Measurements from ENCODE around the gene STK11.

STK11 gene

DNA sequence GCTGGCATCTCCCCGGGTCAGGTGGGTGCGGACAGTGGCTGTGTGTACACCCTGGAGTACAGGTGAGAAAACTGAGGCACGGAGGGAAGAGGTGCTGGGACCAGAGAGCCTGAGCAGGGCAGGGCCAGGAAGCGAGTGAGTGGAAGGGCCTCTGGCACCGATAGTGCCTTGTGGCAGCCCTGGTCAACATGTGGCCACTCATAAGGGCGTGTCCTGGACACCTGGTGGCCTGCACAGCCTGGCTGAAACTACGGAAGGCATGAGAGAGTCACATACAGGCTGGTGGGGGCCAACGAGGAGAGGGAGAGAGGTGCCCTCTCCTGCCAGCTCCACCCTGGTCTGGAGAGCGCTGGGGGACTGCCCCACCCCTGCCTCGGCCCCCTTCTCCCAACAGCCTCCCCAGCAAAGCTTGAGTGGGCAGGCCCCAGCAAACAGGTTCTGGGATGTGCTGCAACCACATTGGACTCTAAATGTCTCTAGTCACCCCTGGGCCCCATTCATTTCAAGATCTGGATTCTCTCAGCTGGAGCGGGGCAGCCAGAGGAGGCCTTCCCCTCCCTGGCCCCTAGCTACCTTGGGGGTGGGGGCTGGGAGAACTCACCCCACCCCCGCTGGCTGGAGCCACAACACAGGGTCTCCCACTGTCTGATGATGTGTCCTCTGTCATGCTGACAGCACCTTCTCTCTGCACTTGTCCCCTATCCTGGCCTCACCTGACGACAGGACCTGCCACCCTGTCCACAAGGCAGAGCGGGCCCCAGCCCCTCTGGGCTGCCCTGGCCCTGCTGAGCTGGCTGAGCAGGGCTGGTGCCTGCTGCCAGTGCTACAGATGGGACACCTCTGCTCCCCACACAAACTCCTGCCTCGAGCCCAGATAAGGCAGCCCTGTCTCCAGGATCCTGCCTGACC lies 26.4 kb downstream of the STK11 start:
- TF ChIP-seq, protein P1, sequence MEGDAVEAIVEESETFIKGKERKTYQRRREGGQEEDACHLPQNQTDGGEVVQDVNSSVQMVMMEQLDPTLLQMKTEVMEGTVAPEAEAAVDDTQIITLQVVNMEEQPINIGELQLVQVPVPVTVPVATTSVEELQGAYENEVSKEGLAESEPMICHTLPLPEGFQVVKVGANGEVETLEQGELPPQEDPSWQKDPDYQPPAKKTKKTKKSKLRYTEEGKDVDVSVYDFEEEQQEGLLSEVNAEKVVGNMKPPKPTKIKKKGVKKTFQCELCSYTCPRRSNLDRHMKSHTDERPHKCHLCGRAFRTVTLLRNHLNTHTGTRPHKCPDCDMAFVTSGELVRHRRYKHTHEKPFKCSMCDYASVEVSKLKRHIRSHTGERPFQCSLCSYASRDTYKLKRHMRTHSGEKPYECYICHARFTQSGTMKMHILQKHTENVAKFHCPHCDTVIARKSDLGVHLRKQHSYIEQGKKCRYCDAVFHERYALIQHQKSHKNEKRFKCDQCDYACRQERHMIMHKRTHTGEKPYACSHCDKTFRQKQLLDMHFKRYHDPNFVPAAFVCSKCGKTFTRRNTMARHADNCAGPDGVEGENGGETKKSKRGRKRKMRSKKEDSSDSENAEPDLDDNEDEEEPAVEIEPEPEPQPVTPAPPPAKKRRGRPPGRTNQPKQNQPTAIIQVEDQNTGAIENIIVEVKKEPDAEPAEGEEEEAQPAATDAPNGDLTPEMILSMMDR (conservative IDR thresholded peaks at IDR 0.05), result no peak
- H3K27ac ChIP-seq, result no peak overlapping the region; the same call in 1 of the 2 replicates

DNA sequence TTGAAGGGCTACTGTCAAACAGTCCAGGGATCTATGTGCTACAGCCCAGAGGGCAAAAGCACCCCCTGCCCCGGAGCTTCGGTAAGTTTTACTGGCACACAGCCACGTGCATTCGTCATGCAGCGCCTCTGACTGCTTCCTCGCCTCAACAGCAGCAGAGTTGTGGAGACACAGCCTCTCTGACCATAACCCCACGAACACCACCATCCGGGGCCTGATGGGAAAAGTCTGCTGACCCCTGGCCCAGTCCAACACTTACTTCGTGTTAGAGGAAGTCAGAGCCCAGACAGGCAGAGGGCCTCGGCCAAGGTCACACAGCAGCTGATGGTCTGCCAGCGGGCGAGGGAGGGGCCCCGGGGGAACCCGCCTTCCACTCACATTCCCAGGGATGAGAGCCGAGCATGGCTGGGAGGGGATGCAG lies 27.1 kb downstream of the STK11 start:
- TF ChIP-seq, protein P1 (conservative IDR thresholded peaks at IDR 0.05), result no peak
- H3K27ac ChIP-seq, result no peak overlapping the region; the same call in 1 of the 2 replicates

DNA sequence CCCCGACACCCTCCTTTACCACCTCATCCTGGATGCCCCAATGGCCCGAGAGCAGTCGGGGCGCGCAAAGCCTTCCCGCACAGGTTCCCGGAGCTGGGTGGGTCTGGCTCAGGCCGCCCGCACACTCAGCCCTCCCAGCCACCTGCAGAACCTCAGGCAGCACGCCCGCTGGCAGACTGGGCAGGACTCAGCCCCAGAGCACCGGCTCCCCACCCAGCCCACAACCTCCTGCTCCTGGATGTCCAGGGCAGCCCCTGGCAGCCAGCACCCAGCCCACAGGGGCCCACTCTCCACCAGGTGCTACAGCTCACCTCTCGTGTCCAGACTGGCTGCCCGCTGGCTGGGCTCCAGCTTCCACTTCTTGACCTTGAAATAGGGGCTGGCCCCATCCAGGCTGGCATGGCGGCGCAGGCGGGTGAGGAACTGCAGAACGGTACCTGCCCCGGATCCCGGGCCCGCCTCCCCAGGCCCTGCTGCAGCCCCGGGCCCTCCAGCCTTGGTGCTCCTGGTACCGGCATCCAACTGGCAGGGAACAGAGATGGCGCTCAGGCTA lies 27.6 kb downstream of the STK11 start:
- H3K27ac ChIP-seq, result no peak overlapping the region; the same call in 1 of the 2 replicates
- TF ChIP-seq, protein P1 (conservative IDR thresholded peaks at IDR 0.05), result no peak

DNA sequence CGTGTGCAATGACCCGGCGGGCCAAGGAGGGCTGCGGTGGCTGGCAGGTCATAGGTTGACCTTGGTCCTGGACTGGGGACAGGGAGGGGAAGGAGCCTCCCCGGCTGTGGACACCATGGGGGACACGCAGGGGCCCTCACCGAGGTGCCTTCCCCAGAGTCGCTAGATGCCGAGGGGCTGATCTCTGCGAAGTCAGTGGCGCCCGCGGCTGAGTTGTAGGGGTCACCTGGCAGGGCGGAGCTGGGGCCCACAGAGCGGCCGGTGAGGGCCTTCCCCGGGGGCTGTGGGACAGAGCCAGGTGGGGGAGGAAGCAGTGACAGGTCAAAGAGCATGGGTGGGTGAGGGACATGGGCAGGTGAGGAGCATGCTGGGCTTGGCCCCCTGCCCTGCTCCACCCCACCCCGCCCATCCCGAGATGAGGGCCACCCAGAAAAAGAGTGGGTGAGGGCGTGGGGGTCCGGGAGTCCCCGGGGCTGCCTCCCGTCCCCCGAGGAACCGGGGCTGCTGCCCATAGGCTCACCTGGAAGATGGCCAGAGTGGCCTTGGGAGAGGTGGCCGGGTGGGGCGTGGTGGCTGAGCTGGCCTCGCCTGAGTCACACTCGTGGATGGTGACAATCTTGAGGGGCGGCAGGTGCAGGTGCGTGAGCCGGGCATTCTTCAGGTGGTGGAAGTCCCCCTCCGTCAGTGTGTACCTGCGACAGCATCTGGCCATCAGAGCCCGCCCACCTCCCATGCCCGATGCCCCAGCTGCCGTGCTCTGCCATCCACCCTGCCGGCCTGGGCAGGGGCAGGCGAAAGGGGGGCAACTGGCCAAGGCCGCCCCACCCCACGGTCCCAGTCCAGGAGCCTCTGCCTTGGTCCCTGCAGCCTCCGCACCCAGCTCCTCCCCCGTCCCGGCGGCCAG lies 28.7 kb downstream of the STK11 start:
- TF ChIP-seq, protein P1 (conservative IDR thresholded peaks at IDR 0.05), result no peak
- no peak overlapping the region for H3K27ac ChIP-seq

DNA sequence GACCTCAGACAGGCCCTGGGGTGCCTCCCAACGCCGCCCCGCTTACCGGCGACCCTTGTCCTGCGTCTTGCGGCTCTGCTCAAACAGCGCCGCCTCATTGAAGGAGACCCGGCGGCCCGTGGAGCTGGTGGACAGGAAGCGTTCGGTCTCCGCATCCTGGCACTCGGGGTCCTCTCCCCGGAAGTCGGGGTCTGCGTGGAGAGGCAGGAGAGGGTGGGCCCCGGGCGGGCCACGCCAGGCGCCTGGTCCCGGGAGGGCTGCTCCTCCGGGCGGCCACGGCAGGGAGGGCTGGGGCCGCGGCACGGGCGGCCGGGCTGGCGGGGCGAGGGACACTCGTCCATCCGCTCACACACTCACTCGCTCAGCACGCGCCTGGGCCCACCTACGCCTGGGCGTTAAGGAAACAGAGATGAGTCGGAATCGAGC lies 29.4 kb downstream of the STK11 start:
- TF ChIP-seq, protein P1 (conservative IDR thresholded peaks at IDR 0.05), result no peak
- H3K27ac ChIP-seq, result no peak overlapping the region

DNA sequence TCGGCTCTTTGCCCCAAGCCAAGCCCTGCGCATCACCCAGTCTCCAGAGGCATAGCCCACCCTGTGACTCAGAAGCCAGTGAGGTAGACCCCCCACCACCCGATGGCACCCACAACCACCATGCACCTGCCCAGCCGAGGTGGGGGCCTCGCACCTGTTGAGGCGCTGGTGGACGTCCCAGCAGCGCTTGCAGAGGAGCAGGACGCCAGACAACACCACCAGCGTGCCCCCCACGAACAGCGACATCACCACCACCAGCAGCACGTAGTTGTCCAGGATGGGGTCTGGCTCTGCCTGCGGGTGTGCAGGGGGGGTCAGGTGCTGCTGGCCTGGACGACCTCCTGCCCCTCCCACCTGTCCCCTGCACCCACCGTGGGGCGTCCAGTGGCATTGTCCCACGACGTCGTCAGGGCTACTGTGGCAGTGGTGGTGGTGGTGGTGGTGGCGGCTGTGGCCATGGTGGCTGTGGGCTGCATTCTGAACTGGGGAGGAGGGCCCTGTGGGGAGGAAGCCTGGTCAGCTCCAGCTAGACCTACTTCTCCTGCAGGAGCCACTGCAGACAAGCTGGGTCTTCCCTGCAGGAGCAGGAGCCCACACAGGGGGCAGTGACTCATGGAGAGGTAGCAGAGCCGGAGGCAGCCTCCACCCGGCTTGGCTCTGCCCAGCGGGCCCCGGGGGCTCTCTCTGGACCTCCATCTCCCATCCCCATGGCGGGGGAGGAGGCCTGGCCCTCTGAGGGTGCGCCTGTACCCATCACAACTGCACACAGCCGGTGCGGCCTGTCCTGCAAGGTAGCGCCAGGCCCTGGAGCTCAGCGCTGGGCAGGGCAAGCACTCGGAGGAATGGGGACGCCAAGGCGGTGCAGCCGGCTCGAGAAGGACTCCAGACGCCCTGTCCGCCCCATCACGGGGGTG lies 30.3 kb downstream of the STK11 start:
- H3K27ac ChIP-seq, result peak overlapping the region; percentile 90; the same call in 1 of the 2 replicates
- TF ChIP-seq, protein P1 (conservative IDR thresholded peaks at IDR 0.05), result no peak

All from VCaP (cell line).